ENCODE results near the gene GLT1D1.
"Not testable (repeated sequence)": the region's sequence is repeated elsewhere in the genome, so short reads cannot be mapped to it uniquely, and the experiment has no call there.

The GLT1D1 gene

GRCh38 chr12:128852885-128853599 lies at the start of gene GLT1D1:
GLT1D1 (plus strand) TSS chr12:128853478; CDS start chr12:128853582, 104 bp downstream.
- no peak for DNase-seq (ENCODE audit: low read depth in 2 of 2)

GRCh38 chr12:128803788-128804187 lies 49.5 kb upstream of the GLT1D1 start:
- no peak for DNase-seq (ENCODE audit: low read depth in 2 of 2)

GRCh38 chr12:128804762-128805161 lies 48.5 kb upstream of the GLT1D1 start:
- DNase-seq (ENCODE audit: low read depth in 2 of 2): no peak

GRCh38 chr12:128805406-128805805 lies 47.9 kb upstream of the GLT1D1 start:
- not testable (repeated sequence) for DNase-seq (ENCODE audit: low read depth in 2 of 2)

- no peak for DNase-seq (ENCODE audit: low read depth in 2 of 2)
Measured at GRCh38 chr12:128806573-128806972, 46.7 kb upstream of the GLT1D1 start.

DNA sequence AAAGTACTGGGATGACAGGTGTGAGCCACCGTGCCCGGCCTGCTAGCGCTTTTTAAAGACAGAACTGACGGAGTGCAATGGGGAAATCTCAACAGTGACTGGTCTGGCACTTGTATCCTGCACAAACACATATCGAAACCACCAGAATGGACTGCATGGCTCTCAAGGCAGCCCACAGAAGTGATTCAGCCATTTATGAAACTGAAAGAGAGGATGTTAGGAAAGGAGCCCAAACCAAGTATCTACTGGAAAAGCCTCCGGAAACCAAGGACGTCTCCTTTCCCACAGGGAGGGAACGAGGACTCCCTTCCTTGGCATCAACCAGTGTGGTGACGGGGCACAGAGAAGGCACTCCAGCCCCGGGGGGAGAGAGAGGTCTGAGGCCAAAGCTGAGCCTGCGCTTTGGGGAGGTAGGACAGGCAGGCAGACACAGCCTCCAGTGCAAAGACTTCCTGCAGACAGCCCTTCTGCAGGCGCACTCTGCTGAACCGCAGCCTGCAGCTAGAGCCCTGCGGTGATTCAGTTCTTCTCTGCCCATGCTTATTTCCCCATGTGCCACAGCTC lies 46.0 kb upstream of the GLT1D1 start:
- no peak for DNase-seq (ENCODE audit: low read depth in 2 of 2)

DNA sequence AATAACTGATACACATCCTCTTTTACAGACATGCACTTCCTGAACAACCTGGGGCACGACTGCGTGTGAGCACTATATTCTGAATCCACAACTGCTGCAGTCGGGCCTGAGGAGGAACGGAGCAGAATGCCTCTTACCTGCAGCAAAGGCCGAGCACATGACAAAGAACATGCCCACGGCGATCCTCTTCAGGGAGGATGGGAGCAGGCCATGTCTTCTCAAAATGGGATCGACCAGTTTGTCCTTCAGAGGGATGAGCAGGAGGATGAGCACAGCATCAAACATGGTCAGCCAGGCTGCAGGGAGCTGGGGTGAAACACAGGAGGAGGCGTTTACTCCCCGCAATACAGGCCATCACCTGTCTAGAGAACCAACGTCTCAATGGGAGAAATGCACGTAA lies 44.6 kb upstream of the GLT1D1 start:
- no peak for DNase-seq (ENCODE audit: low read depth in 2 of 2)

DNA sequence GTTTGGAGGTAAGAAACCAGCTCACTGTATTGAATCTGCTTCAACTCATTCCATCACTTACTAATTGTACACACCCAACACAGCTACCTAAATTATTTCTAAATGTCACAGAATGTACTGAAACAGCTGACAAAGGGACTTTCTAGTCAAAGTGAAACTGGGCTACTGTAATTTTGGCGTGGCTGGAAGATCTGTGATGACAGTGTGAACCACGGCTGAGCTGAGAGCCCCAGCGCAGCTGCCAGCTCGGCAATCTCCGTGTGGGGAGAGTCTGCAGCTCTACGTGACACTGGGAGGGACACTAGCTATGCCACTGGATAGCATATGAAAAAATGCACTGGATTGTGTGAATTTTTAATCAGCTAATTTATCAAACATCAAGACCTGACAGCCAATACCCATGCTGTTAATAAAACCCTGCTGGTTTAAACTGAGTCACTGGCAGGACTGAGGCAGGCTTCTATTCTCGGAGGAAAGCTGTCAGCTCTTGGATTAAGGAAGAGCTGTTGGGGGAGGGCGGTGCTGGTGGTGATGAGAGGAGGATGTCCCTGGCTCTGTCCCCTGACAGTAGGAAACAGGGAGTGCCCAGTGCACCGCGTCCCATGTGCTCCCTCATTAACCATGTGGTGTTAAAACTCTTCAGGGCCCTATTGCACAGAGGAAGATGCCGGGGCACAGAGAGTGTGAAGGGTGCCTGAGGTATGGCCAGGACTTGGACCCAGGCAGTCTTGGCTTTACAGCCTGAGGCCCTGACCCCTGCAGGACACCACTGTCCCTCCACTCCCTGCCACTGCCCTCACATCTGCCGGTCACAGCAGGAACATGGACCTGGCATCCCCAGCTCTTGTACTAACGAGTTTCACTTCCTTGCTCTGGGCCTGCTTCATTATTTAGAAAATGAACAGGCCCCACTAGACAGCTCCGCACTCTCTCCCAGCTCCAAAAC lies 42.8 kb upstream of the GLT1D1 start:
- peak in 1 of 2 donors; percentile 49 for DNase-seq (ENCODE audit: low read depth in 2 of 2)

GRCh38 chr12:128811806-128812205 lies 41.5 kb upstream of the GLT1D1 start:
- no peak for DNase-seq (ENCODE audit: low read depth in 2 of 2)

GRCh38 chr12:128813392-128813791 lies 39.9 kb upstream of the GLT1D1 start:
- no peak for DNase-seq (ENCODE audit: low read depth in 2 of 2)

GRCh38 chr12:128813883-128814282 lies 39.4 kb upstream of the GLT1D1 start:
- no peak for DNase-seq (ENCODE audit: low read depth in 2 of 2)

DNA sequence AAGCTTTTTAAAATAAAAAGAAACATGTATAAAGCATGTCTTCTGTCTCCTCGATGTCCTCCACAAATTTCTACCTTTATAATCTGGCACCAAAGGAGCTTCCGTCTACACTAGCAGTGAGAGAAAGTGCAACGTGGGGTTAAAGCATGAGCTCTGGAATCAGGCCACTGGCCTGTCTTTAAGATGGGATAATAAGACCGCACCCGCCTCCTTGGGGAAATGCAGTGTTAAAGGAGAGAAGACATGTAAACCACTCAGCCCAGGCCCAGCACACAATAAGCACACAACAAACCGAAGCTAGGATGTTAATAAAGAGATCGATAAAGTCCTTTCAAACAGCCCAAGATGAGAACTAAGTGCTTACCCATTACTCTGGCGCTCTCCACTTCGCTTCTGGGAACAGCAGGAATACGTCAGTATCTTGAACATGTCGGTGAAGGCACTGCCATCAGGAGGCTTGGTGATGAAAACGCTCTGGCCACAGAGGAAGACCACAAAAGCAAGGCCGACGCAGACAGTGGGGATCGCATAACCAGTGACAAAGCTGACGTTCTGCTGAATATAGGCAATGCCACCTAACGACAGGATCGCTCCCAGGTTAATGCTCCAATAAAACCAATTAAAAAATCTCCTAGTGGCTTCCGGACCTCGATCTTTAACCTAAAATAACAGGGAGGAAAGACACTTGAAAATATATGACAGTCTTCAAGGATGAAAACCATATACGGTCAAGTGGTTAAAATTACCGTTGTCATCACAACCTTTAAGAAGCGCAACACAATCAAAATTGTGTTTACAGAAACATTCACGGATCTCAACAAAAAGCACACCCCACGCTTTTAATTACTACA lies 38.6 kb upstream of the GLT1D1 start:
- no peak for DNase-seq (ENCODE audit: low read depth in 2 of 2)

GRCh38 chr12:128815779-128816642 lies 37.3 kb upstream of the GLT1D1 start:
- DNase-seq (ENCODE audit: low read depth in 2 of 2): no peak

DNA sequence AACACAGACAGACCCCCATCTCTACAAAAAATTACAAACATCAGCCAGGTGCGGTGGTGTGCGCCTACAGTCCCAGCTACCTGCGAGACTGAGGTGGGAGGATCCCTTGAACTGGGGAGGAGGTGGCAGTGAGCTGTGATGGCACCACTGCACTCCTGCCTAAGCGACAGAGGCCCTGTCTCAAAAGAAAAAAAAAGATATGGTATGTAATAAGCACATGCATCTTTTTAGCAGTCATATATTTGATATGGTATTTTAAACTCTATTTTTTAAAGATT lies 36.7 kb upstream of the GLT1D1 start:
- DNase-seq (ENCODE audit: low read depth in 2 of 2): no peak

GRCh38 chr12:128817111-128818015 lies 35.9 kb upstream of the GLT1D1 start:
- DNase-seq (ENCODE audit: low read depth in 2 of 2): no peak

DNA sequence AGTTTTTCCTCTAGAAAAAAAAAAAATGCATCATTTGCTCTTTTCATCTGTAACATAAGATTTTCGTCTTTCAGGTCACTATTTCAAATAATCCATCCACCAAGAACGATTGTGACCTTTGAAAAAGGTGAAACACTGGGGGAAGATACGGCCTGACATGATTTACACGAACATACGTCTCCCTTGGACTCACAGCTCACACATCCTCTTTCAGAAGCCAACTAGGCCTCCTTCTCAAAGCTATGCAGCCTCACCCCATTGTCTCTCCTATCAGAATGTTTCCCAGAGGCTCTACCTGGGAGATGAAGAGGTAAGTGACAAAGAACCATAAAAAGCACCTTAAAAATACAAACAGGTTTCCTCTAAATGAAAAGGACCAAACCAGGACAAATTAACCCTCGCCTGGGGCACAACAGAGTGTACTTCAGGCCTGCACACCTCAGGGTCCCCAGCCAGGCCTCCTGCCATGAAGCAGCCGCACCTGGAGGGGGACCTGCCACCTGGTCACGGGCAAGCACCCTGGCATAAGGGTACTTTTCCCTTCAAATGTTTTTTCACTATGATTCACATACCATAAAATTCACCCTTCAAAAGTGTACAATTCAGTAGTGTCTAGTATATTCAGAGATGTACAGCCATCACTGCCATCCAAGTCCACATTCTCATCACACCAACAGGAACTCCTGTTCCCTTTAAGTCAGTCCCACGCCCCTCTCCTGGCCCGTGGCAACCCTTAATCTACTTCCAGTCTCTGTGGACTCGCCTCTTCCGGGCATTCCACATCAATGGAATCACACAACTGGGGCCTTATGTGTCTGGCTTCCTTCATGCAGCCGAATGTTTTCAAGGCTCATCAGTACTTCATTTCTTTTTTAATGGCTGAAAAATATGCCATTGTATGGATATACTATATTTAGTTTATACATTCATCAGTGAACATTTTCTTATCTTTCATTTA lies 34.9 kb upstream of the GLT1D1 start:
- DNase-seq (ENCODE audit: low read depth in 2 of 2): no peak

DNA sequence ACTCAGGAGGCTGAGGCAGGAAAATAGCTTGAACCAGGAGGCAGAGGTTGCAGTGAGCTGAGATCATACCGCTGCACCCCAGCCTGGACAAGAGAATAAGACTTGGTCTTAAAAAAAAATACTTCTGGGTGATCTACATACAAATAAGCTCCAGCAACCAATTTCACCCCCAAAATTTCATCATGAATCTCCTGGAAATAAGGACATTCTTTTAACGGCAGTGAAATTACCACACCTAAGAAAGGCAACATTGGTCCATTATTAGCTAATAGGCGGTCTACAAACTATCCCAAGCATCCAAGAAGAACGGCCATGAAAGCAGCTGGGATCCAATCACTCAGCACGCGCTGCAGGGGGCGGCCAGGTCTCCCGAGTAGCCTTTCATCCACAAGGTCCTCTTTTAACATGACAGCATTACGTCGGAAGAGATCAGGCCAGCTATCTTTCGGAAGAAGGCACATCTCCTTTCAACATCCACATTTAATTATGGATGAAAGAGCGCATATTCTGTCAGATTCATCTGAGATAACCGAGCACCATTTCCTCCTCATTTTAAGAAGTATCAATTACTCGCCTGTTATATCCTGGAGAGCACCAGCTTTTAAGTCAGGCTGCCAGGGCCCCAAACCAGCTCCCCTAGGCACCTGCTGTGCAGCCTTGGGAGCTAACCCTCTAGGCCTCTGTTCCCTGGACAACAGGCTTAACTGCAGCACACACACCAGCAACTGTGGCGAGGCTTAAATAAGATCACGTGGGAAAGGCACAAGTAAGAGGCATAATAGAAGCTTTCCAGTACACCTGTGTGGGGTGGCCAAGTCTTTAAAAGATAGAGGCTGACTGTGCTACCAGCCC lies 33.8 kb upstream of the GLT1D1 start:
- no peak for DNase-seq (ENCODE audit: low read depth in 2 of 2)

GRCh38 chr12:128820253-128820652 lies 33.0 kb upstream of the GLT1D1 start:
- DNase-seq (ENCODE audit: low read depth in 2 of 2): no peak

All from stimulated activated CD4-positive, alpha-beta T cell treated with anti-CD3 and anti-CD28 coated beads, Interleukin-15, amount 100 ng/mL, for 48 hours (primary cell).